RPMI7951 (cell line): ENCODE results near the gene GLB1L3. TPM values are rescaled to one million over a fixed set of nuclear protein-coding genes. Genes with fewer than 3 reads are reported as not detected.
"Not testable (repeated sequence)": the region's sequence is repeated elsewhere in the genome, so short reads cannot be mapped to it uniquely, and the experiment has no call there.

Experiments
- DNase-seq: peaks from one replicate; pipeline ENCODE4 v3.0.0-alpha.2; 2012; ENCODE audit warnings: low read depth
- total RNA-seq: library from RNA; depleted of rRNA; stranded (reverse); fragments of >200 nt; shearing (Covaris generic); gene quantifications from 2 replicates; pipeline ENCODE4 v1.2.3, GENCODE V29; 2014

GLB1L3 gene
- total RNA-seq, 1 experiment from 2014 or later = not detected

DNA sequence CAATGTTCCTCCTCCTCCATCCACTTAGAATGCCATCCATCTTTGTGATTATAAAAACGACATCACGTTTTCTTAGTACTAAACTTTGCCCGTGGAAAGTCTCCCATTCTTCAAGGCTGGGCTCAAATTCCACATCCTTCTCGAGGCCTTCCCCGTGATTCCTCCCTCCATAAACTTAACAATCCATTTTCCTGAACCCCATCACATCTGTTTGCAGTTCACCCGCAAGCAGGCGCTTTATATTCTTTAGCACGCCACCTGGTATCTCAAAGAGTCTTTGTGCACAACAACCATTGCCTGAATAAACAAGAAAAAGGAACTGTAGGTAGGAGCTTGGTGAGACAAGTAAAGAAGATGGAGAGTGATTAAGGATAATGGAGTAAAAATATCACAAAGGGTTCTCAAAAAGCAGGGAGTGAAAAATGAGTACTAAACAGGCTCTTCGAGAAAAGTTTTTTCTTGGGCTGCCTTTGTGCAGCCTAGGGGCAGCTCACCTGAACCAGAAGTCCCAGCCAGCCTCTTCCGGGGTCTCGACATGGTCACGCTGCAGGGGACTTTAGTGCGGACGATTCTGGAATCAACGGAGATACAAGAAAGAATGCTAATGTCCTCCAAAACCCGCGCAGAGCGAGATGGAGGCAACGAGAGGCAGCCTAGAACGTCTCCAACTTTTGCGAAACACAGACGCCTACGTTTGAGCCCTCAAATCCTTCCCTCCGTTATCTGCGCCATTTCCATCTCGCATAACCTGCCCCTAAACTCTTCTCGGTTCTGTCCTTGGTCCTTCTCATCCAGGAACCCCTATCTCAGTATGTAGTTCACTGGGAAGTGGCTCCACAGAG lies 23.6 kb upstream of the GLB1L3 start:
- no peak for DNase-seq

DNA sequence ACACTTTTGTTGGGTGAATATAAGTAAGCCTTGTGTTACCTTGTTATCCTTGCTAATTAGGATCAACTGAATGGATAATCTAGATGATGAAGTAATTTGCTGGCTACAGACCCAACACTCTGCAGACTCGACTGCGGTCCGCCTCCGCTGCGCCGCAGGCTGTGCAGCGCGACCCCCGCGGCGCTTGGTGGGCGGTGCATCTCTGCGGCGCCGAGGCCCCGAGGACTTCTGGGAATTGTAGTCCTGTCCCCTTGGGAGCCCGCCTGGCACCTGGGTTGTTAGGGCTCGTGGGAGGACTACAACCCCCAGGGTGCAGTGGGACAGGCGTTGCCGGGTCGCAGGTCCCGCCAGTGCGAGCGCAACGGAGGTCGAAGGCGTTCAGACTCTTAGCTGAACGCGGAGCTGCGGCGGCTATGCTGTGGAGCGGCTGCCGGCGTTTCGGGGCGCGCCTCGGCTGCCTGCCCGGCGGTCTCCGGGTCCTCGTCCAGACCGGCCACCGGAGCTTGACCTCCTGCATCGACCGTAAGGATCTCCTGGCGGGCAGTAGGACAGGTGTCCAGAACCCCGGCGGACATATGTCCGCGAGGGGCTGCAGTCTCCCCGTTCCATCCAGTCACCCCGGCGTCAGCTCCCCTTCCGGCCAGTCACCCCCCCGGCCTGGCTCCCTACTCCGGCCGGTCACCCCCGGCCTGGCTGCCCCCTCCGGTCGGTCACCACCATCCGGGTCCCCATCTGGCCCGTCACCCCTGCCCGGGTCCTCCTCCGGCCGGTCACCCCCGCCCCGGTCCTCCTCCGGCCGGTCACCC lies 22.8 kb upstream of the GLB1L3 start, which contains the start of the genes ACAD8 and THYN1:
TSS of gene ACAD8 (plus strand) at position 381 of the 806 bp plus-strand sequence. CDS start at position 414, 33 bp downstream.
TSS of gene THYN1 (minus strand) at position 165 of the 806 bp plus-strand sequence. CDS start 470 bp downstream, outside the sequence.
- peak; percentile 96 for DNase-seq

DNA sequence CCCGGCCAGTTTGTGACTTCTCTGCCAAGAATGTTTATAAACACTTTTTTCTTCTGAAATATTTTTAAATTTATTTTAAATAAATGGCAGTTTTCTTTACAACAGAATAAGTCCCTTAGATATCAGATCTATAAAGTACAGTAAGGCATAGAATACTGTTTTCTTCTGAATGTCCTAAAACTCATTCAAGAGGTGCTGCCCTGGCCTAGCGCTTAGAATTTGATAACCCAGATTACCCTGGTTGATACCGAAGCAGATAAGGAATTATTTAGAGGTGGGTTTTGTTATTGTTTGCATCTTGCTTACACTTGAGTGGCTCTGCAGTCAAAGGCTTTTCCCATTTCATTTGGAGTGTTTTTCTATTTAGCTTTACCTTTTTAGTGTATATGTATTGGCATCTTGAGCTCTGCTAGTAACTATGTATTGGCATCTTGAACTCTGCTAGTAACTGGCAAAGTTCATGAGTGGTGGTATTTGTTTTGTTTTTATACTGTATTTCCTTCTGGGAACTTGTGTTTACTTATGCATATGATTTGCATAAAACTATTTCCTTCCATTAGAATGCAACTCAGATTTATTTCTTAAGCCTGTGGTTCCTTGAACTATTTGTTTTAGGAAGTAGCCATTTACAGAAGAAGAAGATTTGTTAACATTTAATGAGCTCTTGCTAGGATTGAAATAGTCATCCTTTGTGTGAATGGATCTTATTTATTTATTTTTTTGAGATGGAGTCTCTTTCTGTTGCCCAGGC lies 21.6 kb upstream of the GLB1L3 start:
- DNase-seq = no peak

DNA sequence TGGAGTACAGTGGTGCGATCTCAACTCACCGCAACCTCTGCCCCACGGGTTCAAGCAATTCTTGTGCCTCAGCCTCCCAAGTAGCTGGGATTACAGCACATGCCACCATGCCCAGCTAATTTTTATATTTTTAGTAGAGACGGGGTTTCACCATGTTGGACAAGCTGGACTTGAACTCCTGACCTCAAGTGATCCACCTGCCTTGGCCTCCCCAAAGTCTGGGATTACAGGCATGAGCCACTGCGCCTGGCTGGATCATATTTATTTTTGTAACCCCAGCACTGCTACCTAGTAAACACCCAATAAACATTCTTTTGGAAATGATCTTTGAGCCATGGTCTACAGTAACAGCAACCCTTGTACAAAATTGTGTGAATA lies 21.0 kb upstream of the GLB1L3 start:
- not testable (repeated sequence) for DNase-seq

DNA sequence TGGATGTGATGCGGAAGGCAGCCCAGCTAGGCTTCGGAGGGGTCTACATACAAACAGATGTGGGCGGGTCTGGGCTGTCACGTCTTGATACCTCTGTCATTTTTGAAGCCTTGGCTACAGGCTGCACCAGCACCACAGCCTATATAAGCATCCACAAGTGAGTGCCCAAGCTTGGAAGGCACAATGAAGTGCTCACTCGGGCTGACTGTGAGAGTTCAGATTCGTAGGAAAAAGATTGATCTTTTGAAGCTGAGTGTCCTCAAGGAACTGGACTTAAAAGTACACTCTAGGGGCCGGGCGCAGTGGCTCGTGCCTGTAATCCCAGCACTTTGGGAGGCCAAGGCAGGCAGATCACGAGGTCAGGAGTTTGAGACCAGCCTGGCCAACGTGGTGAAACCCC lies 19.1 kb upstream of the GLB1L3 start:
- DNase-seq = no peak

DNA sequence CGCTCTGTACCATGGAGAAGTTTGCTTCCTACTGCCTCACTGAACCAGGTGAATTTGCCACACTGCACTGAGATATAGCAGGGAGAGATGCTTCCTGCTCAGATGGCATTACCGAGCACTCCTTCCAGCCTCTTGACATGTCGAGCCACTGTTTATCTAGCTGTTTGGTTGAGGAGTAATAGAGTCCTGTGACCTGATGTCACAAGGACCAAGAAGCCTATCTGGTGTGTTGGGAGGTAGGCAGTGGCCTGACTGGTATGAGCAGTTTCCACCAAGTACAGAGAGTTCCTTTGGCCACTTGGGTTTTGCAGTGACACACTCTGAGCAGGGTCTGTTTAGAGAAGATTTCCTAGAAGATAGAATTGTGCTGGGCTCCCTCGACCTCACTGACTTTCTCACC lies 17.6 kb upstream of the GLB1L3 start:
- no peak for DNase-seq

DNA sequence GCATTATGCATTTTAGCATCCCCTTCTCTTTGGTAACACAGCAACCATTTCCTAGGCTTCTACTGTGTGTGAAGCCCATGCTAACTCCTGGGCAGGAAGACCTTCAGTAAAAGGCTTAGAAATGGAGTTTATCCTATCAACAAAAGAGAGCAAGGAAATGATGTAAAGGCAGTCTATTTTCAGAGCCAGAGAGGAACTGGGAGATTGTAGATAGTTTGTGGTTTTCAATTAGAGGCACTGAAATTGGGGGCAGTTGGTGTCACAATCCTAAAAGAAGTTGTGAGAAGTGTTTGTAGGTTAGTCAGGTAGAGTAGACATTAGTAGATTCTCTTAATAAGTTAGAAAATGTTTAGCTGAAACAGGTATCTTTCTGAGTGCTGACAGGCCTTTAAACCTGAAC lies 15.7 kb upstream of the GLB1L3 start:
- DNase-seq = no peak

DNA sequence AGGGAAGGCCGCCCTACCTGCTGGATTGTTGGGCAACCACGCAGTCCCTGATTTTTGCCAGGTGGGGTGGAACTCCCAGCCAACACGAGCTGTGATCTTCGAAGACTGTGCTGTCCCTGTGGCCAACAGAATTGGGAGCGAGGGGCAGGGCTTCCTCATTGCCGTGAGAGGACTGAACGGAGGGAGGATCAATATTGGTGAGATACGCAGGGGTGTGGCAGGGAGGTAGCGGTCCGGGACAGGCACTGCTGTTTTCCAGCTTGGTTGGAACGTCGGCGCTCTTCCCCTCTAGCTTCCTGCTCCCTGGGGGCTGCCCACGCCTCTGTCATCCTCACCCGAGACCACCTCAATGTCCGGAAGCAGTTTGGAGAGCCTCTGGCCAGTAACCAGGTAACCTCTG lies 15.2 kb upstream of the GLB1L3 start:
- DNase-seq = no peak

DNA sequence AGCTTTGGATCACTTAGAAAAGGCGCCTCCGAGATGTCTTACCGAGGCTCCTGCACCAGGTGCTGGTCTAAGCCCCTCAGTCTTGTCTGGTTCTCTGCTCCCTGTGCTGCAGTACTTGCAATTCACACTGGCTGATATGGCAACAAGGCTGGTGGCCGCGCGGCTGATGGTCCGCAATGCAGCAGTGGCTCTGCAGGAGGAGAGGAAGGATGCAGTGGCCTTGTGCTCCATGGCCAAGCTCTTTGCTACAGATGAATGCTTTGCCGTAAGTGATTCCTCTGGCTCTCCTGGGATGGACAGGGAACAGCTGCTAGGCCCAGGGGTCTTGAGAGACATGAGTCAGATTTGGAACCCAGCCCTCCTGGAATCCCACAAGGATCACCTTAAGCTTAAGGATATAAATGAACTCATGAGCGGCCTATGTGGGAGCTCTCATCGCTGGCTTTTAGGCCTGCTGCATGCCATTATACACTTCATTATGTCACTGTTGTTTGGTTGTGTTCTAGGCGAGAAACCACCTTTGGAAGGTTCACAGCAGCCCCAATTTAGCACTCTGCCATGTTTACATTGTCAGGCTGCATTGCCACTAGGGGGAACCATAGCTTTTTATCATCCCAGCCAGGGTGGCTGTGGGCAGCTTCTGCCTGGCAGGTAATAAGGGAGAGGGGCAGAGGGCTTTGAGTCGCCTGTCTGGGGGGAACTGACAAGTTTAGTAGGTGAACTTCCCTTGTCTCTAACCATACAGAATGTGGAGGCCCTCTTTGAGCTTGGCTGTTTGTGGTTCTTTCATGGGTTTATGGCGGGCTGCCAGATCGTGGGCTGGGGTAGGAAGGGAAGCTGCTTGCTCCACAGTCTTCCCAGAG lies 14.3 kb upstream of the GLB1L3 start:
- no peak for DNase-seq

DNA sequence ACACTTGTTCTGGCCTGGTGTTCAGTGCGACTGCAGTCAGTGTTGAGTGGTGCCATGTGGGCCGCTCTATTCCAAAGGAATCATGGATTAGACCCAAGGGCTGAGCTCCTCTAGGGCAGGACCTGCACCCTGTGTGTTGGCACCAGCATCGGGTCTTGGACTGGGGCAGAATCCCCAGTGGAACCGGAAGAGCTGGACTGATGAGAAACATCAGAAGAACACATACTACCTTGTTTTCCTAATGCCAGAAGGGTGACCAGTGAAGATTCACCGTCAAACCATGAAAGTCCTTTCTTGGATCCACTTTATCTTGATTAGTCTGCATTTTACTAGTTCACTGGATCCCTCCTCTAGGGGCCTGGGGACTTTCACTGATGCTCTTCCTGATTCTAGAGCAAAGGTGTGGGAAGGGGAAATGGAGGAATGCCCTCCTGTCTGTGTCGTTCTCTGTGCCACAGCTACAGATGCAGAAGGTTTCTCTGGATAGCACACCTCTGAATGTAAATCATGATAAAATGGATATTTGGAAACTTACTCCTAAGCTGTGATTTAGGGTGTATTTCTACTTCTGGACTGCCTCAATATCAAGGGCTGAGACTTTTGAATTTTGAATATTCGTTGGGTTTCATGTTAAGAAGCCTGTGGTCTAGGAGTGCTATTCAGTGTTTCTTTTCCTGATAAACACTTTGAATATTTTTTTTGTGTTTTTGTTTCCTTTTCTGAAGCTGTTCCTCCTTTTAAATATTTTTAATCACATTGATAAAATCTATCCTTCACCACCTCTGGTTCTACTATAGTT lies 11.0 kb upstream of the GLB1L3 start:
- no peak for DNase-seq

DNA sequence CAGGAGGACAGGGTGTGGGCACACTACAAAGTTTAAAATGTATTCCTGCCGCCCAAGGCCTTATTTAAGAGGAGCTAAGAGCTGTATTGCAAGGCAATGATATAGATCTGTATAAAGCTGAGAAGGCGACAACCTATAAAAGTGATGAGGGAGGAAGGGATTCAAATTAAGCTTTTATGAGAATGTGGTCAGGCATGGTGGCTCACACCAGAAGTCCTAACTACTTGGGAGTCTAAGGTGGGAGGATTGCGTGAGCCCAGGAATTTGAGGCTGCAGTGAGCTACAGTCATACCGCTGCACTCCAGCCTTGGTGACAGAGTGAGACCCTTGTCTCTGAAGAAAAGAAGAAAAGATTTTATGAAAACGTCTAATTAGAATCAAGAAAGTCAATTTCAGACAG lies 9.7 kb upstream of the GLB1L3 start:
- DNase-seq = no peak

DNA sequence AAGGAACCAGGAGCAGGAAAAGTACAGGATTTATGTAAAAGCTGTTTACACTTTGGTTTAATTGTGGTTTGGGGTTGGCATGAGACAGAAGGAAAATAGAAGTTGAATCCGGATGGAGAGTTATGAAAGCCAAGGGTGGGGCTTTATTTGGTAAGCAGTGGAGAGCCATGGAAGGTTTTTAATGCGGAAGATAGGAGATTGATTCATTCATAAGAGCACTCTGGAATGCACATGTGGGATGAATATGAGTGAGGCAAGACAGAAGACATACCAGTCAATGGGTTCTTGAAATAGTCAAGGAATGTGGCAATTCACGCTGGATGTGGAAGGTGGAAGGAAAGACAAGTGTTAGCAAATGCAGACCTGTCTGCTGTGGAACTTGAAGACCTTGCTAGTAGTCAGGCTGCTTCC lies 9.3 kb upstream of the GLB1L3 start:
- DNase-seq = peak; percentile 75

DNA sequence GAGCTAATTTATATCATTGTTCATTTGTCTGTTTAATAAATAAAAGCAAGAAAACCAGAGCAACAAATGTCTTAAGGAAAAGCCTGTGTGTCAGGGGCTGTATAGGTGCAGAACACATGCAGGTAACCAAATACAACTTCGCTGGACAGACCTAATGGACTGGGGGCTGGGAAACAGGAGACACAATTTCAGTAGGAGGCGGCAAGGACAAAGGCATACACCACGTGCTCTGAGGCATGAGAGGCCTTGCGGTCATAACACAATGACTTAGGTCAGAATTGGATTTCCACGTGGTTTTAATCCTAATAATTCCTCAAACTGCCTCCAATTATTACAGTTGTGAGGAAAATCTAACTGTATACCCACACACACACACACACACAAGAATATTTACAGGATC lies 8.7 kb upstream of the GLB1L3 start:
- no peak for DNase-seq

DNA sequence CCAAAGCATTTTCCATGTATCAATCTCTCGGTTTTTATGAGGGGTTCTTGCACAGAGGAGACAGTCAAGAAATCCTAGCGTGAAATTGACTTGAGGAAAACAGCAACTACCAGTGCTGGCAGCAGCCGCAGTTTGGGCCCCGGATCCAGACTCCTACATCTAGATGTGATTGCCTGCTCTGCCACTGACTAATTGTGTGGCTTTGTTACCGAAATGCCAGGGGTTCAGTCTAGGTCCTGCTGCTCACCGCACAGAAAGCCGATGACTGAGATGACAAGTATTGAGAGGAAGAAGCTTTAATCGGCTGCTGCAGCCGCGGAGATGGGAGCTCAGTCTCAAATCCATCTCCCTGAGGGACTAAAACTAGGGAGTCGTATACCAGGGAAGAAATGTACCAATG lies 8.2 kb upstream of the GLB1L3 start:
- no peak for DNase-seq

DNA sequence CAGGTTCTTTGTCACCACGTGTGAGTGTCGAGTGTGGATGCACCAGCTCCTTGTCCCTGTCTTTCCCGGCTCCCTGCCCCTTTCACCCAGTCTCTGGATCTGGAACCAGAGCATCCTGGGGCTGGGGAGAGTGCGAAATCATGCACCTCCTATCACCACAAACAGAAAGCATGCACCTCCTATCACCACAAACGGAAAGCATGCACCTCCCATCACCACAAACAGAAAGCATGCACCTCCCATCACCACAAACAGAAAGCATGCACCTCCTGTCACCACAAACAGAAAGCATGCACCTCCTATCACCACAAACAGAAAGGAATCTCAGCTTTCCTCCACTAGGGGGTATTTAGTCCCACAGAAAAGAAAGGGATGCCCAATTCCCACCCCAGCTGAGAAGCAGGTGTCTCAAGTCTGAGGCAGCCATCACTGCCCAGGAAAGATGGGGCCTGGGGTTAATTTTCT lies 5.9 kb upstream of the GLB1L3 start:
- peak; percentile 20 for DNase-seq

DNA sequence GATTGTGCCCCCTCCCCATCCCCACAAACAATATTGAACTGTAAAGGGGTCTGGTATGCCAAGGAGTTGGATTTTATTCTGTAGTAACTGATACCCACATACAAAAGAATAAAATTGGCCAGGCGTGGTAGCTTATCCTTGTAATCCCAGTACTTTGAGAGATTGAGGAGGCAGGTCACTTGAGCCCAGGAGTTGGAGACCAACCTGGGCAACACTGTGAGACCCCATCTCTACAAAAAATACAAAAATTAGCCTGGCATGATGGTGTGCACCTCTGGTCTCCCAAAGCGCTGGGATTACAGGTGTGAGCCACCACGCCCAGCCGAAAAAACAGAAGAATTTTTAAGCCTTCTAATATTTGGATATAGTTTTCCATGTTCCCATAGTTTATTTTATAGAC lies 4.2 kb upstream of the GLB1L3 start:
- no peak for DNase-seq

DNA sequence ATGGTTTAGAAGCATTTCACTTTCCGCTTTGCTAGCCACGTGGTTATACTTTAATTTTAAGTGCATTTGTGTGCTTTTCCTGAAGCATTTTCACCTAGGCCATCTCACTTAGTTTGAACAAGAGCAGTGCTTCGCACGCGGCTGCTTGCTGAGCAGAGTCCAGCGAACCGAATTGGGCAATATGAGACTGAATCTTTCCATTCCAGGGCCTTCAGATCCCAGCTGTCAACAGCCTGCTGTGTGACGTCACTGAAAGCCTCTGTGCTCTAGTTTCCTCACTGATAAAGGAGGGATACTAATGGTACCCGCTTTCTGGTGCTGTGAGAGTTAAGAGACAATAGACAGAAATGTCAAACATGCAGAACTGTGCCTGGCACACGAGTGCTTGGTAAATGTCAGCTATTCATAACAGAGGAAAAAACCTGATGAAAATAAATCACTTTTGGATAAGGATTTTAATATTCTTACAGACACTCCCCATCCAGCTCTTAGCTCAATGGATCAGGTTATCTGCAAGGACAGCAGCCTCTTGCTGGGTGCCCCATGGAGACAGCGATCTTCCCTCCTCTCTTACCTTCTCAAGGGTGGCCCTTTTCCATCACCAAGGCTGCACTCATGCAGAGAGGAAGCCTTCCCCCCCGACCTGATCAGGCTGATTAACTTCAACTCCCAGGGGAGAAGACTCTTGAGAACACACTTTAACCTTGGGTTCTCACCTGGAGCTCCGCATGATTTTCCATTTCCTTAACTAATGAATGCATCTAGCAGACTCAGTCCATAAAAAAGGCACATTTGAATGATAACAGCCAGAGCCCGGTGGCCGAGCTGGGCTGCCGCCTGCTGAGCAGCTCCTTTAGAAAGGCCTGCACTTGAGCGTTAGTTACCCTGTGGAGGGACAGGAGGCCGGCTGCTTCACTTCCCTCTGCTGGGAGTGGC lies 3.5 kb upstream of the GLB1L3 start:
- no peak for DNase-seq

DNA sequence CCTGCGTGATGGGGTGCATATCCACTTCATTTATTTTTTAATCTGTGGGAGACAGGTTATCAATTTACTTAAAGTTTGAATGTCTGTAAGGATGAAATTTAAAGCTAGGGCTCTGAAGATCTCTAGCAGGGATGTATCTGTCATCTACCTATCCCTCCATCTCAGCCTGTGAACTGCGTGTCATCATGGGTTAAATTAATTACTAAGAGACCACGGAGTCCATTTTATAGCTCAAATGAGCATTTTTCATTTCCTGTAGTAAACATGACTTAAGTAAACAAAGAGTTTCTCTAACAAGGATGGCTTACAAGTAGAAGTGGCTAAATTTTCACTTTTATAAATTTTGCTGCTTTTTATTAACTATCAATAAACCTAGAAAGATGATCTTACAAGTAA lies 2.9 kb upstream of the GLB1L3 start:
- DNase-seq = no peak

DNA sequence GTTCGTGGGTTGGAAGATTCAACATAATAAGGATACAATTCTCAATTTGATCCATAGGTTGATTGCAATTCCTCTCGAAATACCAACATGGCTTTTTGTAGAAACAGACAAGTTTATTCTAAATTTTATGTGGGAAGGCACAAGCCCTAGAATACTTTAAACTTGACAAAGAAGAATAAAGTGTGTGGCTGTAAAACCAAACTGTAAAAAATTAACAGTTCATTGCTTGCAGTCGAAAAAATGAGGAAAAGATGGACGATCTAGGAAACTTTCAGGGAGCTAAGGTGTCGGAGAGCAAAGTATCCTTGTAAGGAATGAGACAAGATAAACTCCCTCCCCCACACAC lies 1.0 kb upstream of the GLB1L3 start:
- DNase-seq = no peak
